IMR-90 (cell line): ENCODE measurements around the gene CBL. TPM values are rescaled to one million over a fixed set of nuclear protein-coding genes. Genes with fewer than 3 reads are reported as not detected.

ENCODE experiments used
- ATAC-seq: fragments of 200-7000 bp; cut with Tn5 transposase; 2 replicates; pipeline ENCODE4 v1.9.1; 2020; ENCODE audit warnings: low read depth, mild to moderate bottlenecking, moderate library complexity
- BruUV-seq: library from RNA; stranded (reverse); fragments of 400-500 nt; replicated peaks from 2 replicates; lab custom pipeline; 2021; lab: Mats Ljungman, UMichigan
- CTCF ChIA-PET: fragments of 300-600 bp; formaldehyde crosslinking; extraction: SDS; loops from one replicate; lab custom pipeline; 2021; ENCODE audit warnings: antibody characterized with exemption; lab: Yijun Ruan, JAX
- POLR2A ChIA-PET: fragments of 300-600 bp; sonication (Branson Sonifier 250); formaldehyde crosslinking; loops from one replicate; lab custom pipeline; 2022; ENCODE audit warnings: antibody characterized with exemption; ENCODE audit not compliant: unreplicated experiment; lab: Charles Lee
- DNase-seq: peaks from one replicate; pipeline ENCODE4 v3.0.0; 2013
- H2AFZ ChIP-seq: replicated peaks from 2 replicates; pipeline ENCODE3; 2013; ENCODE audit warnings: low read length, mild to moderate bottlenecking; ENCODE audit not compliant: poor library complexity
- H2AK5ac ChIP-seq: 2 replicates; pipeline ENCODE4 v1.6.1; 2013; ENCODE audit warnings: low read depth, low read length, inconsistent platforms
- H2AK9ac ChIP-seq: replicated peaks from 2 replicates; pipeline ENCODE3; 2013; ENCODE audit warnings: mild to moderate bottlenecking, low read depth, low read length, moderate library complexity; ENCODE audit not compliant: poor library complexity
- H2BK120ac ChIP-seq: 2 replicates; pipeline ENCODE4 v1.6.1; 2013; ENCODE audit warnings: low read depth, low read length, inconsistent platforms
- H2BK15ac ChIP-seq: 3 replicates; pipeline ENCODE4 v1.6.1; 2013; ENCODE audit warnings: low read depth, low read length, inconsistent platforms
- H2BK20ac ChIP-seq: 2 replicates; pipeline ENCODE4 v1.6.1; 2013; ENCODE audit warnings: low read depth, mild to moderate bottlenecking, inconsistent platforms, low read length, moderate library complexity
- H2BK5ac ChIP-seq: 2 replicates; pipeline ENCODE4 v1.6.1; 2013; ENCODE audit warnings: mild to moderate bottlenecking, low read depth, low read length, inconsistent platforms; ENCODE audit not compliant: poor library complexity, severe bottlenecking
- H3K14ac ChIP-seq: replicated peaks from 2 replicates; pipeline ENCODE4 v1.6.1; 2013; ENCODE audit warnings: low read depth, low read length, inconsistent platforms
- H3K18ac ChIP-seq: 2 replicates; pipeline ENCODE4 v1.6.1; 2013; ENCODE audit warnings: low read depth, low read length, control low read depth
- H3K23ac ChIP-seq: 2 replicates; pipeline ENCODE4 v1.6.1; 2013; ENCODE audit warnings: low read depth, low read length, inconsistent platforms
- H3K27ac ChIP-seq: 2 replicates; pipeline ENCODE4 v1.5.1; 2013; ENCODE audit warnings: mild to moderate bottlenecking, control low read depth, low read length; ENCODE audit not compliant: insufficient read depth
- H3K27me3 ChIP-seq: 2 replicates; pipeline ENCODE4 v1.6.1; 2013; ENCODE audit warnings: low read length; ENCODE audit not compliant: control insufficient read depth, insufficient read depth
- H3K36me3 ChIP-seq: 2 replicates; pipeline ENCODE4 v1.6.1; 2013; ENCODE audit warnings: low read length, mixed read lengths; ENCODE audit not compliant: control insufficient read depth, insufficient read depth
- H3K4ac ChIP-seq: 2 replicates; pipeline ENCODE4 v1.6.1; 2013; ENCODE audit warnings: low read depth, low read length, inconsistent platforms
- H3K4me1 ChIP-seq: 2 replicates; pipeline ENCODE4 v1.6.1; 2013; ENCODE audit warnings: low read length, mixed read lengths; ENCODE audit not compliant: control insufficient read depth, insufficient read depth
- H3K4me2 ChIP-seq: 2 replicates; pipeline ENCODE4 v1.6.1; 2013; ENCODE audit warnings: low read depth, mild to moderate bottlenecking, control low read depth, low read length, moderate library complexity
- H3K4me3 ChIP-seq: 2 replicates; pipeline ENCODE4 v1.5.1; 2013; ENCODE audit warnings: low read depth, mild to moderate bottlenecking, control low read depth, low read length, moderate library complexity; ENCODE audit not compliant: insufficient read depth
- H3K56ac ChIP-seq: 2 replicates; pipeline ENCODE4 v1.6.1; 2013; ENCODE audit warnings: low read length, inconsistent platforms; ENCODE audit not compliant: insufficient read depth; ENCODE audit errors: extremely low read depth
- H3K79me1 ChIP-seq, 2 experiments: 2 replicates each; pipeline ENCODE4 v1.6.1; 2013; ENCODE audit warnings: low read length in 2 of 2, inconsistent platforms in 1 of 2, low read depth in 1 of 2
- H3K9ac ChIP-seq: 2 replicates; pipeline ENCODE4 v1.6.1; 2013; ENCODE audit warnings: low read depth, low read length, control low read depth
- H3K9me1 ChIP-seq: 2 replicates; pipeline ENCODE4 v1.6.1; 2013; ENCODE audit warnings: low read length, inconsistent platforms; ENCODE audit not compliant: insufficient read depth
- H3K9me3 ChIP-seq: 2 replicates; pipeline ENCODE4 v1.6.1; 2013; ENCODE audit warnings: low read length; ENCODE audit not compliant: control insufficient read depth, insufficient read depth
- H4K20me1 ChIP-seq: 2 replicates; pipeline ENCODE4 v1.6.1; 2013; ENCODE audit warnings: low read length, inconsistent platforms; ENCODE audit not compliant: insufficient read depth
- H4K5ac ChIP-seq: 2 replicates; pipeline ENCODE4 v1.6.1; 2013; ENCODE audit warnings: mild to moderate bottlenecking, low read depth, low read length, control low read depth
- H4K8ac ChIP-seq, 2 experiments: 2 replicates each; pipeline ENCODE4 v1.6.1; 2013; ENCODE audit warnings: low read depth in 2 of 2, low read length in 2 of 2, control low read depth in 1 of 2, inconsistent platforms in 1 of 2
- H4K91ac ChIP-seq: 2 replicates; pipeline ENCODE4 v1.6.1; 2013; ENCODE audit warnings: low read depth, low read length, inconsistent platforms; ENCODE audit not compliant: insufficient read depth
- BHLHE40 ChIP-seq: fragments of 150-350 bp; IDR thresholded peaks from 2 replicates; pipeline ENCODE4 v1.6.1; 2016; ENCODE audit warnings: mild to moderate bottlenecking, low read depth, low read length
- CEBPB ChIP-seq: IDR thresholded peaks from 2 replicates; pipeline ENCODE4 v1.6.1; 2012; ENCODE audit warnings: low read depth, low read length, improper control_type of control experiment
- CHD1 ChIP-seq: IDR thresholded peaks from 2 replicates; pipeline ENCODE4 v1.6.1; 2012; ENCODE audit warnings: low read depth, low read length, improper control_type of control experiment
- FOS ChIP-seq: fragments of 150-350 bp; IDR thresholded peaks from 2 replicates; pipeline ENCODE4 v1.6.1; 2016; ENCODE audit warnings: low read depth, low read length
- MAFK ChIP-seq: IDR thresholded peaks from 2 replicates; pipeline ENCODE4 v1.6.1; 2012; ENCODE audit warnings: low read depth, low read length, improper control_type of control experiment
- MAZ ChIP-seq: IDR thresholded peaks from 2 replicates; pipeline ENCODE4 v1.6.1; 2012; ENCODE audit warnings: low read depth, mild to moderate bottlenecking, low read length, improper control_type of control experiment, moderate library complexity, borderline replicate concordance
- MXI1 ChIP-seq: IDR thresholded peaks from 2 replicates; pipeline ENCODE4 v1.6.1; 2012; ENCODE audit warnings: low read depth, mild to moderate bottlenecking, low read length, moderate library complexity, borderline replicate concordance
- NFE2L2 ChIP-seq: fragments of 150-350 bp; IDR thresholded peaks from 2 replicates; pipeline ENCODE4 v1.6.1; 2016; ENCODE audit warnings: low read depth, mild to moderate bottlenecking, low read length
- POLR2A ChIP-seq: IDR thresholded peaks from 2 replicates; pipeline ENCODE4 v1.6.1; 2012; ENCODE audit warnings: mild to moderate bottlenecking, low read depth, low read length
- RAD21 ChIP-seq: IDR thresholded peaks from 2 replicates; pipeline ENCODE4 v1.6.1; 2012; ENCODE audit warnings: low read length, improper control_type of control experiment
- RCOR1 ChIP-seq: IDR thresholded peaks from 2 replicates; pipeline ENCODE4 v1.6.1; 2012; ENCODE audit warnings: mild to moderate bottlenecking, low read length, improper control_type of control experiment; ENCODE audit not compliant: insufficient replicate concordance
- RFX5 ChIP-seq: IDR thresholded peaks from 2 replicates; pipeline ENCODE4 v1.8.0; 2012; ENCODE audit warnings: low read depth, mild to moderate bottlenecking, low read length, moderate library complexity
- SMC3 ChIP-seq: fragments of 150-350 bp; IDR thresholded peaks from 2 replicates; pipeline ENCODE4 v1.6.1; 2016; ENCODE audit warnings: low read depth, mild to moderate bottlenecking, antibody characterized with exemption, low read length, moderate library complexity
- dilution Hi-C: fragments of 300-500 bp; cut with HindIII; formaldehyde crosslinking; loops from one replicate; pipeline ENCODE4 v1.14.3; 2018; ENCODE audit warnings: low sequenced_read_pairs; ENCODE audit not compliant: unreplicated experiment
- in situ Hi-C: fragments of 300-500 bp; cut with MboI; formaldehyde crosslinking; loops from 3 replicates; pipeline ENCODE4 v1.14.3; 2019; ENCODE audit warnings: low sequenced_read_pairs, inconsistent platforms, mixed read lengths
- intact Hi-C: fragments of 100-400 bp; cut with micrococcal nuclease; formaldehyde crosslinking; loops from 2 replicates; pipeline ENCODE4 v1.10.0; 2022
- polyA plus RNA-seq, 3 experiments: library from polyadenylated mRNA; depleted of rRNA; stranded (reverse); fragments of >200 nt; gene quantifications; 2 replicates each; pipeline ENCODE4 v1.2.3, GENCODE V29; 2012; ENCODE audit warnings: low replicate concordance in 1 of 3
- total RNA-seq: library from RNA; depleted of rRNA; stranded (reverse); fragments of >200 nt; gene quantifications from 2 replicates; pipeline ENCODE4 v1.2.3, GENCODE V29; 2012
- TF ChIP-seq, protein P1 (sequence below): conservative IDR thresholded peaks from 2 replicates; pipeline ENCODE4 v1.5.1; 2012; ENCODE audit warnings: mild to moderate bottlenecking, low read depth, low read length, improper control_type of control experiment
- TF ChIP-seq, protein P2 (sequence below): fragments of 150-350 bp; IDR thresholded peaks from 2 replicates; pipeline ENCODE4 v1.6.1; 2017; ENCODE audit warnings: mild to moderate bottlenecking, antibody characterized with exemption, low read length, low read depth
- TF ChIP-seq, protein P3 (sequence below): fragments of 150-350 bp; IDR thresholded peaks from 2 replicates; pipeline ENCODE4 v1.6.1; 2016; ENCODE audit warnings: low read depth, mild to moderate bottlenecking, low read length, moderate library complexity, borderline replicate concordance

The CBL gene
- total and polyA plus RNA-seq, 2 of the 4 experiments (the other 2 are of a cell fraction) = 6.1 to 11.8 TPM

DNA sequence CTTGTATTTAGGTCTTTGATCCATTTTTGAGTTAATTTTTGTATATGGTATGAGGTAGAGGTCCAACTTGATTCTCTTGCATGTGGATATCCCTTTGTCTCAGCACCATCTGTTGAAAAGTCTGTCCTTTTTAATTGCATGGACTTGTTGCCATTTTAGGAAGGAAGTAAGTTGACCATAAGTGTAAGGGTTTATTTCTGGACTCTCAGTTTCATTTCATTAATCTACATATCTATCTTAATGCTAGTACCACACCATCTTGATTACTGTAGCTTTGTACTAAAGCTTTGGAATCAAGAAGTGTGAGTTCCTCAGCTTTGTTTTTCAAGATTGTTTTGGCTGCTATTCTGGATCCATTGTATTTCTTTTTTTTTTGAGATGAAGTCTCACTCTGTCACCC is 31.4 kb downstream of the CBL start:
- no peak overlapping the region for H2AK5ac ChIP-seq
- H3K4me2 ChIP-seq = no peak overlapping the region
- peaks cover 5% of the 10 kb centered on the region for H3K4me1 ChIP-seq
- no peak overlapping the region for H2BK15ac ChIP-seq
- H3K14ac ChIP-seq = no peak overlapping the region
- ChIA-PET CTCF (interaction anchor here (0.9 kb wide), 1 partner anchor 483 kb away, joined by 3 read pairs; no protein-coding TSS in a partner anchor), POLR2A (no interaction called here)
- H2AFZ ChIP-seq = no peak overlapping the region
- intact Hi-C loops (loop anchor here (1.0 kb wide), 1 partner anchor 11 kb away; no protein-coding TSS in a partner anchor), in situ Hi-C loops (no loop called here), dilution Hi-C loops (no loop called here)
- H2AK9ac ChIP-seq = no peak overlapping the region
- no peak overlapping the region for H3K4me3 ChIP-seq
- H4K91ac ChIP-seq = no peak overlapping the region
- H4K8ac ChIP-seq = no peak overlapping the region; a peak in 1 of 4 replicates
- no peak overlapping the region for H2BK120ac ChIP-seq
- no peaks in the 10 kb centered on the region for H3K27me3 ChIP-seq
- no peak overlapping the region for H3K9ac ChIP-seq
- H3K18ac ChIP-seq = no peak overlapping the region
- peaks cover 9% of the 10 kb centered on the region; the same call in 1 of the 2 replicates for H3K36me3 ChIP-seq
- H3K9me1 ChIP-seq = no peaks in the 10 kb centered on the region; the same call in none of the 2 replicates
- peak overlapping the region; percentile 41 for H2BK5ac ChIP-seq
- no peak overlapping the region for H3K4ac ChIP-seq
- TF ChIP-seq FOS (no peak), MAZ (no peak), NFE2L2 (no peak), MAFK (no peak), CHD1 (no peak), RFX5 (no peak), RAD21 (no peak), SMC3 (no peak), BHLHE40 (no peak), POLR2A (no peak), CEBPB (no peak), RCOR1 (no peak), MXI1 (no peak)
- TF ChIP-seq, protein P1, sequence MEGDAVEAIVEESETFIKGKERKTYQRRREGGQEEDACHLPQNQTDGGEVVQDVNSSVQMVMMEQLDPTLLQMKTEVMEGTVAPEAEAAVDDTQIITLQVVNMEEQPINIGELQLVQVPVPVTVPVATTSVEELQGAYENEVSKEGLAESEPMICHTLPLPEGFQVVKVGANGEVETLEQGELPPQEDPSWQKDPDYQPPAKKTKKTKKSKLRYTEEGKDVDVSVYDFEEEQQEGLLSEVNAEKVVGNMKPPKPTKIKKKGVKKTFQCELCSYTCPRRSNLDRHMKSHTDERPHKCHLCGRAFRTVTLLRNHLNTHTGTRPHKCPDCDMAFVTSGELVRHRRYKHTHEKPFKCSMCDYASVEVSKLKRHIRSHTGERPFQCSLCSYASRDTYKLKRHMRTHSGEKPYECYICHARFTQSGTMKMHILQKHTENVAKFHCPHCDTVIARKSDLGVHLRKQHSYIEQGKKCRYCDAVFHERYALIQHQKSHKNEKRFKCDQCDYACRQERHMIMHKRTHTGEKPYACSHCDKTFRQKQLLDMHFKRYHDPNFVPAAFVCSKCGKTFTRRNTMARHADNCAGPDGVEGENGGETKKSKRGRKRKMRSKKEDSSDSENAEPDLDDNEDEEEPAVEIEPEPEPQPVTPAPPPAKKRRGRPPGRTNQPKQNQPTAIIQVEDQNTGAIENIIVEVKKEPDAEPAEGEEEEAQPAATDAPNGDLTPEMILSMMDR = no peak
- TF ChIP-seq, protein P2, sequence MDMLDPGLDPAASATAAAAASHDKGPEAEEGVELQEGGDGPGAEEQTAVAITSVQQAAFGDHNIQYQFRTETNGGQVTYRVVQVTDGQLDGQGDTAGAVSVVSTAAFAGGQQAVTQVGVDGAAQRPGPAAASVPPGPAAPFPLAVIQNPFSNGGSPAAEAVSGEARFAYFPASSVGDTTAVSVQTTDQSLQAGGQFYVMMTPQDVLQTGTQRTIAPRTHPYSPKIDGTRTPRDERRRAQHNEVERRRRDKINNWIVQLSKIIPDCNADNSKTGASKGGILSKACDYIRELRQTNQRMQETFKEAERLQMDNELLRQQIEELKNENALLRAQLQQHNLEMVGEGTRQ = no peak
- TF ChIP-seq, protein P3, sequence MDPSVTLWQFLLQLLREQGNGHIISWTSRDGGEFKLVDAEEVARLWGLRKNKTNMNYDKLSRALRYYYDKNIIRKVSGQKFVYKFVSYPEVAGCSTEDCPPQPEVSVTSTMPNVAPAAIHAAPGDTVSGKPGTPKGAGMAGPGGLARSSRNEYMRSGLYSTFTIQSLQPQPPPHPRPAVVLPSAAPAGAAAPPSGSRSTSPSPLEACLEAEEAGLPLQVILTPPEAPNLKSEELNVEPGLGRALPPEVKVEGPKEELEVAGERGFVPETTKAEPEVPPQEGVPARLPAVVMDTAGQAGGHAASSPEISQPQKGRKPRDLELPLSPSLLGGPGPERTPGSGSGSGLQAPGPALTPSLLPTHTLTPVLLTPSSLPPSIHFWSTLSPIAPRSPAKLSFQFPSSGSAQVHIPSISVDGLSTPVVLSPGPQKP = no peak
- H4K20me1 ChIP-seq = peaks cover 35% of the 10 kb centered on the region
- H3K9me3 ChIP-seq = no peaks in the 10 kb centered on the region
- DNase-seq (no peak), ATAC-seq (no peak)
- H3K23ac ChIP-seq = no peak overlapping the region
- no peak overlapping the region for H2BK20ac ChIP-seq
- peaks cover 36 to 77% of the 10 kb centered on the region in 2 experiments for H3K79me1 ChIP-seq
- no peak overlapping the region for H3K27ac ChIP-seq
- no peak overlapping the region for H3K56ac ChIP-seq
- no peak overlapping the region for H4K5ac ChIP-seq
- no TSS peak for BruUV-seq
